ENCODE results near the gene CLNK. TPM values are rescaled to one million over a fixed set of nuclear protein-coding genes. Genes with fewer than 3 reads are reported as not detected.

CLNK gene, protein sequence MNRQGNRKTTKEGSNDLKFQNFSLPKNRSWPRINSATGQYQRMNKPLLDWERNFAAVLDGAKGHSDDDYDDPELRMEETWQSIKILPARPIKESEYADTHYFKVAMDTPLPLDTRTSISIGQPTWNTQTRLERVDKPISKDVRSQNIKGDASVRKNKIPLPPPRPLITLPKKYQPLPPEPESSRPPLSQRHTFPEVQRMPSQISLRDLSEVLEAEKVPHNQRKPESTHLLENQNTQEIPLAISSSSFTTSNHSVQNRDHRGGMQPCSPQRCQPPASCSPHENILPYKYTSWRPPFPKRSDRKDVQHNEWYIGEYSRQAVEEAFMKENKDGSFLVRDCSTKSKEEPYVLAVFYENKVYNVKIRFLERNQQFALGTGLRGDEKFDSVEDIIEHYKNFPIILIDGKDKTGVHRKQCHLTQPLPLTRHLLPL
- not detected in 2 replicates for total RNA-seq (2014; rRNA removed; shearing (Covaris generic))

DNA sequence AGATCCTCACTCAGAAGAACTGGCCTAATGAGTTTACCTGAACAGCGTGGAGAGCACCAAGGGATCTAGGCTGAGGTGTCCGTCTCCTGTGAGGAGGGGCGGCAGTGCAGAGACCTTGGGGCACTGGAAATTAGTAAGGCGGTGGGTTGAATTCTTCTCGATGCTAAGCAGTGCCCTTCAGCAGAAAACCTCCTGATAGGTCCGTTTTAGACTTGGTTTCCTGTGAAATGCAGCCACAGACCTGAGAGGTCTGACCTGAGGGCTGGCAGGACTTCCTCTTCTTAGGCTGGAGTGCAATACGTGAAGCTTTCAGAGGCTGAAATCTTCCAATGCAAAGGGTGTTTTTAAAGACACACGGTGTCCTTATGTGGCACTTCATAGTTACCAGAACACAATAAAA, at the start of gene CLNK:
Gene CLNK, minus strand, starts transcription at position 138 of the 400 bp plus-strand sequence. CDS start 16,899 bp downstream, outside the sequence.
- Histone ChIP-seq H3K27me3 (ENCODE audit: control insufficient read depth, insufficient read depth, low read length) (no peaks in the 10 kb centered on the region), H3K36me3 (replicated peaks; ENCODE audit: control insufficient read depth, insufficient read depth, low read length) (no peaks in the 10 kb centered on the region), H3K4me3 (ENCODE audit: insufficient read depth, low read depth, low read length) (no peak within 1 kb of the TSS)
- no peak for DNase-seq

DNA sequence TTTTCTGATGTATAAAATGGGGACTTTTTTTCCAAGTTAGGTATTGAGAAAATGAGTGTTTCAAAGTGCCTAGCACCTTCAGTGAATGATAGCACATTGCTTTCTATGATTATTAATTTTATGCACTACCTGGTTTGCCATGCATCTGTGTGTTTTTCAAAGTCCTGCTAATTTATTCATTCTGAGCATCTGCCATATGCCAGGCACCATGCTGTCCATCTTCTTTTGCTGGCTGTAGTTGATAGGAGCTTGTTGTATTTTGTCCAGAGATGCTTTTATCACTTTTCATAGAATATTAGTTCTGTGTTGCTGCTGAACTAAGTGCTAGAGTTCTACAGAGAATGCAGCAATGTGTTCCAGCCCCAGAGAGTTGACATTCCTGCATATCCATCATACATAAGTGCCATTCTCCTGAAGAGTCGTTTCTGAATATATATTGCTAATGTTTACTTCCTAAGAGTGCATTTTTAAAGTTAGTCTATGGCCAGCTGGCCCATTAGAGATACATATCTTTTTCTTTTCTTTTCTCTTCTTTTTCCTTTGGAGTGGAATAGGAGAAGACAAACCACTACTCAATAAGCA, 49.0 kb upstream of the CLNK start:
- no peaks in the 10 kb centered on the region for H3K27me3 ChIP-seq (ENCODE audit: control insufficient read depth, insufficient read depth, low read length)
- no peak for DNase-seq
- H3K4me3 ChIP-seq (ENCODE audit: insufficient read depth, low read depth, low read length), result no peak overlapping the region
- H3K36me3 ChIP-seq (replicated peaks; ENCODE audit: control insufficient read depth, insufficient read depth, low read length), result no peaks in the 10 kb centered on the region

DNA sequence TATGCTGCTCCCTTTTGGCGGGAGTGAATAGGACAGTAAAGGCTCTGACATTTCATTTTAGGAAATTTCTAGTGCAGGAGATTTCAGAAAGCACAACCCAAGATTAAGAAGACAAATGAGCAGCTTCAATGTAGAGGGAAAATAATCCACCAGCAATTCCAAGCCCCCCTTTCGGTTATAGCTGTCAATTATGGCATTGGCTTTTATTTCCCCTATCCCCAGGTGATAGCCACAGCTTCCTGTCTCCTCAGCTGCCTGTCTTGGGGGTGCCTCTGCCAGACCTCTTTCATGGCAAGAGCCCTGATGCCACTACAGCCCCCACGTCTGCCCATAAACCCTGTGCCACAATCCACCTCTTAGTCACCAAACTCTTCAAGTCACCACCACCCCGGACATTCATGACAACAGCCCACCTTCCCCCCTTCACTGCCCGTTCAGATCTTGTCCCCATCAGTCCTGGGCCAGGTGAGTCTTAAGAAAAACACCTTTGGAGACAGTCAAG, 48.4 kb upstream of the CLNK start:
- Histone ChIP-seq H3K4me3 (ENCODE audit: insufficient read depth, low read depth, low read length) (no peak overlapping the region), H3K36me3 (replicated peaks; ENCODE audit: control insufficient read depth, insufficient read depth, low read length) (no peaks in the 10 kb centered on the region), H3K27me3 (ENCODE audit: control insufficient read depth, insufficient read depth, low read length) (no peaks in the 10 kb centered on the region)
- no peak for DNase-seq

DNA sequence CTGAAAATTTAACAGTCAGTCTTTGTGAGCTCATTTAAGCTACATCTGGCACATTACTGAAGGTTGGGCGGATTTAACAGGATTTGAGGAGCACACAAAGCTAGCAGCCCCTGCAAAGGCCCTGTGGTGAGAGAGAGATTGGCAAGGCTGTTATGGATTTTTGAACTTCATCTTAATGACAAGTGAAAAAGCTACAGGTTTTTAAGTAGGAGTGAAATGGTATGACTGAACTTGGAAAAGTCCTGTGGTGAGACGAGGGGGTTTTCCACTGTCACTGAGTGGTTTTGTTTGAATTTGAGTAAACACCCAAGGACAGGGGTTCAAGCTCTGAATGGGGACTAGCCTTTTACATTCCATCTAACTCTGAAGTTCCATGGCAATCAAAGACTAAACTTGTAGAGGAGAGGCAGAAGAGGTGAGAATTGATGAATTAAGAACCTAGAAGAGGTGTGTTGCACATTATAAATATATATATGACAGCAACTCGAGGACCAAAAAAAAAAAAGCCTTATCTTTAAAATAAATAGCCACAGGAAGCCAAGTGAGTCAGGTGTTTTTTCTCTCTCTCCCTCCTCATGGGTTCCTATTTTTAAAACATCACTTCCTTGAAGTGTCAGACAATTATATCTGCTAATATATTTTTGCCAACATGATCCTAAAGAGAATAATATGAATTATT, 47.8 kb upstream of the CLNK start:
- H3K36me3 ChIP-seq (replicated peaks; ENCODE audit: control insufficient read depth, insufficient read depth, low read length), result no peaks in the 10 kb centered on the region
- no peak for DNase-seq
- no peaks in the 10 kb centered on the region for H3K27me3 ChIP-seq (ENCODE audit: control insufficient read depth, insufficient read depth, low read length)
- no peak overlapping the region for H3K4me3 ChIP-seq (ENCODE audit: insufficient read depth, low read depth, low read length)

DNA sequence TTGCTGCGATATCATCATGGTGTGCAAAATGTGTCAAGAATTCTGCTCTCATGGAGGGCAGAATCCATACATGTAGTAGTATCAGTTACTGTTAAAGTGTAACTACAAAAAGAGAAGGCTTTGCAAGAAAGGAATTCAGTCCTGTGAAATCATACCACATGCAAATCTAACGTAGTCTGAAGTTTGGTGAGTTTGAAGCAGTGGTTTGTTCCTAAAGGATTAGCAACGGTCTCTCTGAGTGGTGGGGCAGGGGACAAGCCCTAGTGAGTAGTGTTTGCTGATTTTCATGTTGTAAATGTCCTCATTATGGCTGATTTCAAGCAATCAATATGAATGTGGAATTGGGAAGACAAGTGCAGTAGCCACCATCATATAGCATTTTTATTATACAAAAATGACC, 47.1 kb upstream of the CLNK start:
- DNase-seq, result no peak
- Histone ChIP-seq H3K36me3 (replicated peaks; ENCODE audit: control insufficient read depth, insufficient read depth, low read length) (no peaks in the 10 kb centered on the region), H3K4me3 (ENCODE audit: insufficient read depth, low read depth, low read length) (no peak overlapping the region), H3K27me3 (ENCODE audit: control insufficient read depth, insufficient read depth, low read length) (no peaks in the 10 kb centered on the region)

DNA sequence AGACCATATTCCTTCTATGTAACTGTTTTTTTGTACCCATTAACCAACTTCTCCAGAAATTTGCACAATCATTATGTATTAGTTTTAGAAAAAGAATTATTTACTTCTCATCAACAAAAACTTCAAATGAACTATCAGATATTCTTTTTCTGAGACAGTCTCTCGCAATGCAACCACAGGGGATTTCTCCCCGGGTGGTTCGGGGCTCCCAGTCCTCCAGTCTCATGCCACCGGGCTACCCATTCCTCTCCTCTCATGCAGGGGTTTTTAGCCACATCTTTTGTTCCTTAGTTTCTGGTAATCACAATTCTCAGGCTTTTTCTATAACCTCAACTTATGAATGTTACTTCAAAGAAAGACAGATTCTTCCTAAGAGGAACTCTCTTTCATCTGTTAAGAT, 46.6 kb upstream of the CLNK start:
- H3K36me3 ChIP-seq (replicated peaks; ENCODE audit: control insufficient read depth, insufficient read depth, low read length), result no peaks in the 10 kb centered on the region
- no peak overlapping the region for H3K4me3 ChIP-seq (ENCODE audit: insufficient read depth, low read depth, low read length)
- DNase-seq, result no peak
- H3K27me3 ChIP-seq (ENCODE audit: control insufficient read depth, insufficient read depth, low read length), result no peaks in the 10 kb centered on the region

DNA sequence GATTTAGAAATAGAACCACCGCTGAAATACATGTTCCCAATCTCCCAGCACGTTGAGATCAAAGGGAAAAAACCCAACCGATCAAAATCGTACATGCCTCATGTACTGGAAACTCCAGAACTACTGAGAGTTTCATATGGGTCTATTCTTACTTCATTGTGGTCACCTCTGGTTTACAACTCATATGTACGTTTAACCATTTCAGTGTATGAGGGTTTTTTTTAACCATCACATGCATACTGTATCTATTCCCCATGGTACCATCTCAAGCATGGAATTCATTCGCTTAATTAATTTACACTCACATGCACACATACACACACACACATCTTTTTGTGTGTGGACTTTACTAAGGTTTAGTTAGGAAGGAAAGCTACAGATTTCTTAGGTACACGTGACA, 46.0 kb upstream of the CLNK start:
- H3K36me3 ChIP-seq (replicated peaks; ENCODE audit: control insufficient read depth, insufficient read depth, low read length), result no peaks in the 10 kb centered on the region
- H3K4me3 ChIP-seq (ENCODE audit: insufficient read depth, low read depth, low read length), result no peak overlapping the region
- DNase-seq, result no peak
- no peaks in the 10 kb centered on the region for H3K27me3 ChIP-seq (ENCODE audit: control insufficient read depth, insufficient read depth, low read length)

DNA sequence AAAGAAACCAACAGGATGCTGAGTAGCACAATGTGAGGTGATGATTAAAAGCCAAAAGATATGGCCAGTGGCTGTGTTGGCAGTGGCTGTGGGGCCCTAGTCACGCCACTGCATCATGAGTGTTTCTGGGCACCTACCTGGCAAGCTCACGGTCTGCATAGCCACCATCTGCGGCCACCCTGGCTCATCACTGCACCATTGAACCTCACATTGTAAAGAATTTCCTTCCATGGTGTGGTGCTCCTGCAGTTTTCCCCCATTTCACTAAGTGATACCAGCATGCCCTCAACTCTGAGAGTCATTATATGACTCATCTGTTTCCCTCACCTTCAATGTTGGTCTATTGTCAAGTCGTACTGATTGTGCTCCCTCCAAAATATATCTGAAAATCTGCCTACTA, 45.5 kb upstream of the CLNK start:
- Histone ChIP-seq H3K4me3 (ENCODE audit: insufficient read depth, low read depth, low read length) (no peak overlapping the region), H3K36me3 (replicated peaks; ENCODE audit: control insufficient read depth, insufficient read depth, low read length) (no peaks in the 10 kb centered on the region), H3K27me3 (ENCODE audit: control insufficient read depth, insufficient read depth, low read length) (no peaks in the 10 kb centered on the region)
- DNase-seq, result no peak

DNA sequence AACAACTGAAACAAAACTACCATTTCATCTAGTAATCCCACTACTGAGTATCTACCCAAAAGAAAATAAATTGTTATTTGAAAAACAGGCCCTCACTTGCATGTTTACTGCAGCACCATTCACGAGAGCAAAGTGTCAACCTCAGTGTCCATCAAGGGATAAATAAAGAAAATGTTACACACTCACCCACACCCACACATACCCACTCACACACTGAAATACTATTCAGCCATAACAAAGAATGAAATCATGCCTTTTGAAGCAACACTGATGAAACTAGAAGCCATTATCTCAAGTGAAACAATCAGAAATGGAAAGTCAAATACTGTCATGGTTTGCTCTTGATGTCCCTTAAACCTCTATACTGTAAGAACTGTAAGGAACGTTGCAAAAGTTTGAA, 44.8 kb upstream of the CLNK start:
- no peak for DNase-seq
- H3K4me3 ChIP-seq (ENCODE audit: insufficient read depth, low read depth, low read length), result no peak overlapping the region

DNA sequence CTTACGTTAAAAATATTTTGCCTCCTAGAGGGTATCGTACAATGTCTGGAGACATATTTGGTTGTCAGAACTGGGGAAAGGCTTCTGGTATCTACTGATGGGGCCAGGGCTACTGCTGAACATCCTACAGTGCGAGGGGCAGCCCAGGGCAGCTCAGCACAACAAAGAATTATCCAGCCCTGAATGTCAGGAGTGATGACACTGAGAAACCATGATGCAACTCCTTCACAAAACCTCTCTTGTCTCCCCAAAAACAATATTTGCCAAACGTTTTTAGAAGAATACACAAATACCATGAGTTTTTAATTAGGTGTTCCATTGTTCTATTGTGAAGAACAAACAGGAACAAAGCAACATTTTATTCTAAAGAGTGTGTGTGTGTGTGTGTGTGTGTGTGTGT, 43.4 kb upstream of the CLNK start:
- no peaks in the 10 kb centered on the region for H3K27me3 ChIP-seq (ENCODE audit: control insufficient read depth, insufficient read depth, low read length)
- no peak for DNase-seq
- H3K36me3 ChIP-seq (replicated peaks; ENCODE audit: control insufficient read depth, insufficient read depth, low read length), result no peaks in the 10 kb centered on the region
- H3K4me3 ChIP-seq (ENCODE audit: insufficient read depth, low read depth, low read length), result no peak overlapping the region

More for the DNA sequence above, 44.8 kb upstream of the CLNK start:
- H3K36me3 ChIP-seq (replicated peaks; ENCODE audit: control insufficient read depth, insufficient read depth, low read length), result no peaks in the 10 kb centered on the region
- H3K27me3 ChIP-seq (ENCODE audit: control insufficient read depth, insufficient read depth, low read length), result no peaks in the 10 kb centered on the region

DNA sequence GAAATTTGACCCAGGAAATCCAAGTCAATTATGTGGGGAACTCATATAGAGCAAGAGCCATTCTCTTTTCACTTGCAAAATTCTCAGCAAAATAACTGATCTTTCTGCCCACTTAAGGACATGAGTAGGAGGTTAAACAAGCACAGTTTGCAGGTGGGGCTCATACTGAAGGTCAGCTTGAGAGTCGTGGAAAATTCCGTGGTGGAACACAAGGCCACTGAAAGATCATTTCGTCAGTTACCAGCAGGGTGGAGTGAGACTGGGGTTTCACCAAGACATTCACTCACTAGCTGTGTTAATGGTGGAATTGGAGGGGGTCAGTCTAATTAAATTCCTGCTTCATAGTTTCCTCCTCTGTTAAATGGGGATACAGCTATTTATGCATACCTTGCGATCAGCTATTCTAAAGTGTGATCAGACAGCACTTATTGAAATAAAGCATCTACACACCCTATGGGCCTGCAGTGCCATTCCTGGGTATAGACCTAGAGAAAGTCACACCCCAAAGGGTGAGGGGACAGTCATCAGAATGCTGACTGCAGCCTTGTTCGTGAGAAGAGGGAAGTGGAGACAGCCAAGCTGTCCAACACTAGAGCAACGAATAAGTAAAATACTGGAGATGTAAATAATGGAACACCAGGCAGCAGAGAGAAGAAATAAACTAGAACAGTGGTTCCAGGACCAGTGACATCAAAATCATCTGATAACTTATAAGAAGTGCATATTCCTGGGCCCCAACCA, 42.7 kb upstream of the CLNK start:
- DNase-seq, result no peak
- Histone ChIP-seq H3K4me3 (ENCODE audit: insufficient read depth, low read depth, low read length) (no peak overlapping the region), H3K36me3 (replicated peaks; ENCODE audit: control insufficient read depth, insufficient read depth, low read length) (no peaks in the 10 kb centered on the region), H3K27me3 (ENCODE audit: control insufficient read depth, insufficient read depth, low read length) (no peaks in the 10 kb centered on the region)

DNA sequence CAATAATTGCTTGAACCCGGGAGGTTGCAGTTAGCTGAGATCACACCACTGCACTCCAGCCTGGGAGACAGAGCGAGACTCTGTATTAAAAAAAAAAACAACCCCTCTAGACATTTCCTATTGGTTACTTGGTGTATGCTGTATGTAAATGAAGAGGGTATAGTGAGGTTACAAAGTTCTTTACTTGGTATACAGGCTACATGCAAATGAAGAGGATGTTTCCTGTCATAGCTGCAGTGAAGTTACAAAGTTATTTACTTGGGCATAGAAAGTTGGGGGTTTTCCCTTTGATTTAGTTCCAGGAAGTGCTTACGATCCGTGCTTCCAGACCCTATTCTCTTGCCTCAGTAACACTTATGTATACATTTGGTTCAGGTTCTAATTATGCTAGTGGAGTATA, 38.4 kb upstream of the CLNK start:
- Histone ChIP-seq H3K4me3 (ENCODE audit: insufficient read depth, low read depth, low read length) (no peak overlapping the region), H3K27me3 (ENCODE audit: control insufficient read depth, insufficient read depth, low read length) (no peaks in the 10 kb centered on the region), H3K36me3 (replicated peaks; ENCODE audit: control insufficient read depth, insufficient read depth, low read length) (no peaks in the 10 kb centered on the region)
- no peak for DNase-seq

DNA sequence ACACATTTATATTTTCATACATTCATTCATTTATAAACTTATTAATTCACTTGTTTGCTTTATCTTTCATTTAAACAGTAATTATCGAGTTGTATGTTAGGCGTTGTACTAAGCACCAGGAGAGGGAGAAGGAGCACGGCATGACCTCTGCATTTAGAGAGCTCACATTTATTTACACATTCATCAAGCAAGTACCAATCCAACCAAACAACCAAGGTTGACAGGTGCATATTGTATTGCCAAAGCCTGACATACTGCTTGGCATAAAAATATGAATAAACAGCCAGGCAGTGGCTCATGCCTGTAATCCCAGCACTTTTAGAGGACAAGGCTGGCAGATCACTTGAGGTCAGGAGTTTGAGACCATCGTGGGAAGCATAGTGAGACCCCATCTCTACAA, 37.0 kb upstream of the CLNK start:
- no peaks in the 10 kb centered on the region for H3K36me3 ChIP-seq (replicated peaks; ENCODE audit: control insufficient read depth, insufficient read depth, low read length)
- H3K4me3 ChIP-seq (ENCODE audit: insufficient read depth, low read depth, low read length), result no peak overlapping the region
- H3K27me3 ChIP-seq (ENCODE audit: control insufficient read depth, insufficient read depth, low read length), result no peaks in the 10 kb centered on the region
- DNase-seq, result no peak

DNA sequence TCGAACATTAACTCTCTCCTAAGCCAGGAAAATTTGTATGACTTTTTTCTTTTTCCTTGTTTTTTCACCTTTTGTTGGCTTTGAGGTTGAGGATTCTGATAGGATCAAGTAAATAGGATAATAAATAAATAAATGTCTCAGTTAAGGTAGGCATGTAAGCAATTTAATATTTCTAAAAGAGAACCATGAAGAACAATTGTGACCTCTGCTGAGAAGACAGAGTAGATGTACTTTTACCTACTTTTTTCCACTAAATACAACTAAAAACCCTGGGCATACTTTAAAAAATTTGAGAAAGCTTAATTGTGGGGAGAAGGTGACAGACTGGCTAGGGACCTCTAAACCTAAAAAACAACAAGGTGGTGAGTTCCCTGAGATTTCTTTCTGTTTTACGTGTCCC, 31.6 kb upstream of the CLNK start:
- Histone ChIP-seq H3K4me3 (ENCODE audit: insufficient read depth, low read depth, low read length) (no peak overlapping the region), H3K36me3 (replicated peaks; ENCODE audit: control insufficient read depth, insufficient read depth, low read length) (no peaks in the 10 kb centered on the region), H3K27me3 (ENCODE audit: control insufficient read depth, insufficient read depth, low read length) (no peaks in the 10 kb centered on the region)
- DNase-seq, result no peak
